GM20431 (cell line): ENCODE measurements around the gene PTTG1.

Source experiments
- in situ Hi-C: fragments of 300-500 bp; cut with MseI, MboI; formaldehyde crosslinking; loops from one replicate; pipeline ENCODE4 v1.15.0; 2020; ENCODE audit warnings: low sequenced_read_pairs; ENCODE audit not compliant: unreplicated experiment

PTTG1 gene

GRCh38 chr5:160468363-160468975 lies 46.8 kb downstream of the PTTG1 start:
- in situ Hi-C loops = no loop called here

DNA sequence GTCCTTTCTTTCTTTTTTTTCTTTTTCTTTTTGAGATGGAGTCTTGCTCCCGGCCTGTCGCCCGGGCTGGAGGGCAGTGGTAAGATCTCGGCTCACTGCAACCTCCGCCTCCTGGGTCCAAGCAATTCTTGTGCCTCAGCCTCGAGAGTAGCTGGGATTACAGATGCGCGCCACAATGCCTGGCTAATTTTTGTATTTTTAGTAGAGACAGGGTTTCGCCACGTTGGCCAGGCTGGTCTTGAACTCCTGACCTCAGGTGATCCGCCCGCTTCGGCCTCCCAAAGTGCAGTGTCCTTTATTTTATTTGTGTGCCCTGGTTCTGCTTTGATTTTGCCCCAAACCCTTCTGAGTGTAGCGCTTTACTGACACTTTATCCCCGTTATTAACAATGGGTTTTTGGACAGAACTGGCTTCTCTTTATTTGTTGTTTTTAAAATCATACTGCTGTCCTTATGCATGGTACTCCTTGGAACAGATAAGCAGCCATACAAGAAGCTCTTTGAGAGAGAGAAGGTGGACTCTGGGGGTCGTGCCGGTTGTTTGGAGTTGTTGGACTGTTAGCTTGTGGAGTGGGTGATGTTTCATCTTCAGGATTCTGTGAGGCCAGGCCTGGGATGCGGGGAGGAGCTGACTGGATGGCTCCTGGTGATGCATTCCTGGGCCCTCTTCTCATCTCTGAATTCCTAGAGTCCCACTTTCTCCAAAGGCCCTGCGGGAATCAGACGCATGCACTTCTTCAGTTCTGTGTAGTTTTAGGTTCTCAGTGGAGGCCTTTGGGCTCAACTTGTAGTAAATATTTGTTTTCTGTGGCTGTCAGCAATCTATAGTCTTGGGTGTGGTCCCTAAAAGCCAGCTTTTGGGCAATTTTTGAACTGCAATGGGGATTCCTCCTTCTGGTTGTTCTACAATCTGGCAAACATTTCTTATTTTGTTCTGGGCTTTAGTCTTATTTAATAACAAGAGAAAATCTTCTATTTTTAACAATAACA lies 47.8 kb downstream of the PTTG1 start:
- in situ Hi-C loops = no loop called here

- in situ Hi-C loops = no loop called here
These were observed 49.0 kb downstream of the PTTG1 start for GRCh38 chr5:160470437-160471361.

DNA sequence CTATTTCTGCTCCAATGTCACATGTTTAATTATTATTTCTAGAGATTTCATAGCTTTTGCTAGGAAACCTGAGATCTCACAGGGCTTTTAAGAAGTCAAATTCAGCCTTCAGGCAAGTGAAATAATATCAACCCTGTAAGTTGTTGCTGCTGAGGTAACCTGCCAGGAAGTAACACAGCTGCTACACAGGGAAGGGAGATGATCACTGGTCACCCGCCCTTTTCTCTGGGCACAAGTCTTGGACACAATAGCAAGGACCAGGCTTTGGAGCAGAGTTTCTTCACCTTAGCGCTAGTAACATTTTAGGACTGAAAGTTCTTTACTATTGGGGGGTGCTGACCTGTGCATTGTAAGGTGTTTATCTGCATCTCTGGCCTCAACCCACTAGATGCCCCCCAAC lies 50.1 kb downstream of the PTTG1 start:
- in situ Hi-C loops = no loop called here

DNA sequence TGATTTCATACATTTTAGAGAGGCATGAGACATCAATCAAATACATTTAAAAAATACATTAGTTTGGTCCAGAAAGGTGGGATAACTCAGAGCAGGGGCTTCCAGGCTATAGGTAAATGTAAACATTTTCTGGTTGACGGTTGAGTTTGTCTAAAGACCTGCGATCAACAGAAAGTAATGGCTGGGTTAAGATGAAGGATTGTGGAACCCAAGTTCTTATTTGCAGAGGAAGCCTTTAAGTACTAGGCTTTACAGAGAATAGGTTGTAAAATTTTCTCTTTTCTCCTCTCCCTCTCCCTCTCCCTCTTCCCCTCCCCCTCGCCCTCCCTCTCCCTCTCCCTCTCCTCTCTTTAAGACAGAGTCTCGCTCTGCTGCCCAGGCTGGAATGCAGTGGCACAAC lies 50.8 kb downstream of the PTTG1 start:
- in situ Hi-C loops = no loop called here

GRCh38 chr5:160473681-160474080 lies 52.0 kb downstream of the PTTG1 start:
- in situ Hi-C loops = no loop called here

DNA sequence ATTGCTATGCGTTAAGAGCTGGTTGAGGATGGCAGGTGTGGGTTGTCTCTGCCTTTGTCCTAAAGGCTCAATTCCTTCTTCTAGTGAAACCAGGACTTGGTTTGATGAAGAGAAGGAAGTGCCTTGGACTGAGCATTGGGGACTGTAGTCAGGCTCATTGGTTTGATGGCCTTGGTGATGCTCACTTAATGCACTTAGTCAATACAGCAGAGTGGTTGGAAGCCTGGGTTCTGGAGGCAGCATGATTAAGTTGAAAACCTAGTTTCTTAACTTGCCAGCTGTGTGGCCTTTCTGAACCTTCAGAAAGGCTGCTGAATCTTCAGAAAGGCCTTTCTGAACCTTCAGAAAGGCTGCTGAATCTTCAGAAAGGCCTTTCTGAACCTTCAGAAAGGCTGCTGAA lies 52.4 kb downstream of the PTTG1 start:
- in situ Hi-C loops = no loop called here

- in situ Hi-C loops = no loop called here
These were observed 54.3 kb downstream of the PTTG1 start for GRCh38 chr5:160475864-160476438.

DNA sequence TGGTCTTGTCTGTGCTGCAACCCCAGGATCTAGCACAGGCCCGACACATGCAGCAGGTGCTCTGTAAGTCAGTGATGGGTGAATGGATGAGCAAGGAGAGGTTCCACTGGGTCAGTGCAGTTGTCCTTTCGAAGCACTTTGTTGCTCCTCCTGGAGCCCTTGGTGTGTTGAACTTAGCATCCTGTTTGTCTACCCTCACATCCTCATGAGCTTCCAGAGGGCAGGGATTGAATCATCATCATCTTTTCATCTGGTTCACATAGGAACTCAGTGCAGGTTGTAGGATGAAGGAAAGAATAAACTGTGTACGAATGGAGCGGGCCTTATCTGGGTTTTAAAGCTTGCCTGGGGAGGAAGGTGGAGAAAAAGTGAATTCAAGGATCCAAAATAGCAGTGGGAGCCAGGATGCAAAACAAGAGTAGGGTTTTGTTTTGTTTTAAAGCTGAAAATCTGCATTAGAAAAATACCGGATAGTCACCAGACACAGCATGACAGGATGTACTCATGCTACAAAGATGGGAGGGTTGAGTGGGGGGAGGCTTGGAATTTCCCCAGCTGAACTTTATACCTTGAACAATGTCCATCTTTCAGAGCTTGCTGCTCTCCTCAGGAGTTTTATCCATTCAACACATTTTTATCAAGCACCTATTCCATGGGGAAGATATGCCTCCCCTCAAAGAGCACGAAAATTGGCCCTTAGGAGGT lies 55.8 kb downstream of the PTTG1 start:
- in situ Hi-C loops = no loop called here

GRCh38 chr5:160478163-160478562 lies 56.5 kb downstream of the PTTG1 start:
- in situ Hi-C loops = no loop called here
